Skin of body (tissue), 2 donors: ENCODE data around the gene NDUFAF4. TPM values are rescaled to one million over a fixed set of nuclear protein-coding genes. Genes with fewer than 3 reads are reported as not detected.

Experiments used
- small RNA-seq: library from RNA; depleted of rRNA; stranded (forward); fragments of <200 nt; gene quantifications from one replicate; pipeline ENCODE3, GENCODE V24; 2014; ENCODE audit warnings: low replicate concordance
- total RNA-seq: library from RNA; depleted of rRNA; stranded (reverse); fragments of >200 nt; gene quantifications from one replicate; pipeline ENCODE4 v1.2.3, GENCODE V29; 2014

Gene NDUFAF4
- total RNA-seq, 1 donor from 2014 or later, result 10.6 TPM

Small RNAs within 50 kb of the gene (small RNA-seq; reads per million reads assigned to genes)
- not detected for gene RN7SL509P

Other genes starting within 250 kb of the NDUFAF4 start
- 1.5 TPM for gene GPR63, start 60.4 kb downstream of the NDUFAF4 start, total RNA-seq
- gene KLHL32, start 26.8 kb upstream of the NDUFAF4 start, total RNA-seq, result 0.20 TPM